ENCODE measurements around the gene MLPH. TPM values are rescaled to one million over a fixed set of nuclear protein-coding genes. Genes with fewer than 3 reads are reported as not detected.

The MLPH gene
- total RNA-seq, 1 donor from 2014 or later = 22.5 TPM

GRCh38 chr2:237536617-237537016 is 49.6 kb downstream of the MLPH start:
- Mint-ChIP-seq H3K9me3 (ENCODE audit: unreplicated experiment) (no peaks in the 10 kb centered on the region), H3K27ac (ENCODE audit: unreplicated experiment) (no peak overlapping the region), H3K4me3 (ENCODE audit: unreplicated experiment) (no peak overlapping the region), H3K36me3 (ENCODE audit: unreplicated experiment) (peaks cover 5% of the 10 kb centered on the region), H3K4me1 (ENCODE audit: unreplicated experiment) (peaks cover 18% of the 10 kb centered on the region), H3K27me3 (ENCODE audit: unreplicated experiment) (no peaks in the 10 kb centered on the region)
- no peak for TF ChIP-seq CTCF (IDR thresholded peaks at IDR 0.05)
- DNase-seq (ENCODE audit: extremely low spot score, unreplicated experiment) = no peak

GRCh38 chr2:237538001-237538720 is 51.1 kb downstream of the MLPH start:
- Mint-ChIP-seq H3K36me3 (ENCODE audit: unreplicated experiment) (peaks cover 5% of the 10 kb centered on the region), H3K4me3 (ENCODE audit: unreplicated experiment) (no peak overlapping the region), H3K4me1 (ENCODE audit: unreplicated experiment) (peaks cover 19% of the 10 kb centered on the region), H3K27me3 (ENCODE audit: unreplicated experiment) (no peaks in the 10 kb centered on the region), H3K27ac (ENCODE audit: unreplicated experiment) (no peak overlapping the region), H3K9me3 (ENCODE audit: unreplicated experiment) (no peaks in the 10 kb centered on the region)
- no peak for DNase-seq (ENCODE audit: extremely low spot score, unreplicated experiment)
- no peak for TF ChIP-seq CTCF (IDR thresholded peaks at IDR 0.05)

GRCh38 chr2:237538901-237539300 is 51.9 kb downstream of the MLPH start:
- Mint-ChIP-seq H3K27ac (ENCODE audit: unreplicated experiment) (no peak overlapping the region), H3K9me3 (ENCODE audit: unreplicated experiment) (no peaks in the 10 kb centered on the region), H3K27me3 (ENCODE audit: unreplicated experiment) (no peaks in the 10 kb centered on the region), H3K4me1 (ENCODE audit: unreplicated experiment) (peaks cover 19% of the 10 kb centered on the region), H3K4me3 (ENCODE audit: unreplicated experiment) (no peak overlapping the region), H3K36me3 (ENCODE audit: unreplicated experiment) (peaks cover 5% of the 10 kb centered on the region)
- DNase-seq (ENCODE audit: extremely low spot score, unreplicated experiment) = no peak
- no peak for TF ChIP-seq CTCF (IDR thresholded peaks at IDR 0.05)

- H3K27me3 Mint-ChIP-seq (ENCODE audit: unreplicated experiment) = no peaks in the 10 kb centered on the region
- DNase-seq (ENCODE audit: extremely low spot score, unreplicated experiment) = no peak
- no peak overlapping the region for H3K27ac Mint-ChIP-seq (ENCODE audit: unreplicated experiment)
These were observed 52.6 kb downstream of the MLPH start for GRCh38 chr2:237539681-237540080.

More at GRCh38 chr2:237539681-237540080, 52.6 kb downstream of the MLPH start:
- no peak overlapping the region for H3K4me3 Mint-ChIP-seq (ENCODE audit: unreplicated experiment)
- H3K36me3 Mint-ChIP-seq (ENCODE audit: unreplicated experiment) = peaks cover 3% of the 10 kb centered on the region
- H3K4me1 Mint-ChIP-seq (ENCODE audit: unreplicated experiment) = peaks cover 19% of the 10 kb centered on the region
- TF ChIP-seq CTCF (IDR thresholded peaks at IDR 0.05) = no peak
- H3K9me3 Mint-ChIP-seq (ENCODE audit: unreplicated experiment) = no peaks in the 10 kb centered on the region

All from osteocyte (in vitro differentiated cells).